Epithelial cell of prostate (primary cell): ENCODE measurements around the gene ZNF618.

Experiments used
- DNase-seq: peaks from one replicate; pipeline ENCODE4 v3.0.0-alpha.2; 2011; ENCODE audit warnings: low read depth, low spot score
- H3K27ac ChIP-seq: fragments of 450-650 bp; 2 replicates; pipeline ENCODE4 v1.5.1; 2017; ENCODE audit warnings: mild to moderate bottlenecking

Gene ZNF618

DNA sequence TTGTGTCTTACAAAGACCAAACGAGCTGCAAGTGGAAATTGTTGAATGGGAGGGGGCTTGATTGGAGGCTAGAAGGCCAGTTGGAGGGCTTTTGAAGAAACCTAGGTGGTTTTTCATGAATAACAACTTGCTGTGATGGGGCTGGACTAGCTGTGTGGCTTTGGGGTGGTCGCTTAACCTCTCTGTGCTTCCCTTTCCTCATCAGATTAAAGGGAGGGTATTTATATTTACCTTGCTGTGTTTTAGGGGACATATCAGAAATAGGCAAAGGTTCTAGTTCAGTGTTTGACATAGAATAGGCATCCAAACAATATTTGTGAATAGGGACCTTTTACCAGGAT, 74.9 kb downstream of the ZNF618 start:
- no peak overlapping the region for H3K27ac ChIP-seq
- DNase-seq, result no peak

DNA sequence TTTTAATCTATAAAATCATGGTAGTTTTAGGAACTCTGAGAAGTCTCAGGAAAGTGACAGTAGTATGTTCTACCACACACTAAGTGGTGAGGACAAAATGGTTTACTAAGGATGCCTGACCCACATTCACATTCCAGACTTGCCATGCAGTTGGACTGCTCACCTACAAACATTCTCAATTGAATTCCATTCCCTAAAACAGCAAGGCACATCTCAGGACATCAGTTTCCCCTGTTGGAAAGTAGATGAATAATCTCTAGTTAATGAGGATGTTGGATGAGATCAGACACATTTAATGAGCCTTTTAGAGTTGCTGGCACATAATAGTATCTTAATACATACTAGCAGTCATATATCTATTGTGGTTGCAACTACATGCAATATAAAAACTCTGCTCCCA, 76.6 kb downstream of the ZNF618 start:
- DNase-seq, result no peak
- no peak overlapping the region for H3K27ac ChIP-seq

DNA sequence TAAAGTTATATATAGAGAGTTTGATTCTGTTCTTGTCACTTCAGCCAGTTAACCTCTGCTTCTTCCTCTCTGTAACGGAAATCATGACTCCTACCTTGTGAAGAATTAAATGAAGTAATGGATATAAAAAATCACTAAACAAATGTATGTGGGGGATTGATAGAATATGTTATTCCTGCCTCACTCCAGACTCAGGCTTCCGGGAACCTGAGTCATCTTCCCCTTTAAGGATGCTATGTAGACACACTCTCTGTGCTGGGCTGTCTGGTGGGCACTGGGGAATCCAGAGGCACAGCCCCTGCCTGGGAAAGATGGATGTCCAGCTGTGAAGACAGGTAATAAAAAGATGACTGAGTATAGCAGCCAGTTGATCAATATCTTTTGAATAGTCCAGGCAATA, 77.4 kb downstream of the ZNF618 start:
- no peak overlapping the region for H3K27ac ChIP-seq
- DNase-seq, result no peak

DNA sequence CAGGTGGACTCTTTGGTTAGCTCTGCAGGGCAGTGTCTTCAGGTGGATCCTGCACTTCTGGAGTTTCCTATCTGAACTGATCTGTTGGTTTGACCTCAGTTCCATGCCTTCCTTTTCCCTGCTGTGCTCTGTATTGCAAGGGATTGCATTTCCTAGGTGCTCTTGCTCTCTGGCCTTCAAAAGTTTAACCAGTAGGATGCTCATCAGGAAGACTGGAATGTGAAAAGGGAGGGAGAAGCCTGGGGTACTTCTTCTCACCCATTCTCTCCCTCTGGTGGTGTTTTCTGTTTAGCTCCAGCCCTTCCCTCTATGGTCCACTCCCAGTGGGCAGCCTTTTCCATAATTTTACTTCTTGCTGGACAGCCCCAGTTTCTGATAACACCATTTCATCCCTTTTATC, 78.5 kb downstream of the ZNF618 start:
- no peak for DNase-seq
- no peak overlapping the region for H3K27ac ChIP-seq

DNA sequence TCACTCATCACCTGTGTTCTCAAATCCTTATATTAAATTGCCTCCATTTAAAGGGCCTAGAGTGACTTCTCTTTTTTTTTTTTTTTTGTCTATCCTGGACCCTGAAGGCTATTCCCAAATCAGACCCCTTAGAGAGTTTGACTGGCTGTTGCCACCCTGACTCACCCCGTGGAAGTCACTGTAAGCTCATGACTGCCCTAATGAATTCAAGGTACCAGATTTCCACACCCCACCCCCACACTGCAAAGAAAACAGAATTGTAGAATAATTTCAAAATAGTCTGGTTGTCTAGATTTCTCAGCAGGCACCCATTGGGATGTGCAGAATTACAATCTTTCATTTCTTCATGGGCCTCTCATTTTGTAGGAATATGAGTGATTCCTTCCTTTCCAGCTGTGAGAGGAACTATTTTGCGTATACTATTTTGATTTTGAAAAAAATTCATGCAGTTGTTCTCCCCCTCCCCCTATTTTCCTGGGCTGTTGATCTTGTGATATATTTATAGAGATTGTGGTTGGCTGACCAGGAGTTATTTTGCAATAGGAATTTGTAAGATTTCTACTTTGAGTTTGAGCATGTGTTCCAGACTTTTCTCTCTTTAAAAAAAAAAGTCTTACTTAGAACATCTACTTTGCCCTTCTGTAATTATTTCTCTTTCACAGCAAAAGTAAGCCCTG, 79.1 kb downstream of the ZNF618 start:
- DNase-seq, result no peak
- no peak overlapping the region for H3K27ac ChIP-seq

DNA sequence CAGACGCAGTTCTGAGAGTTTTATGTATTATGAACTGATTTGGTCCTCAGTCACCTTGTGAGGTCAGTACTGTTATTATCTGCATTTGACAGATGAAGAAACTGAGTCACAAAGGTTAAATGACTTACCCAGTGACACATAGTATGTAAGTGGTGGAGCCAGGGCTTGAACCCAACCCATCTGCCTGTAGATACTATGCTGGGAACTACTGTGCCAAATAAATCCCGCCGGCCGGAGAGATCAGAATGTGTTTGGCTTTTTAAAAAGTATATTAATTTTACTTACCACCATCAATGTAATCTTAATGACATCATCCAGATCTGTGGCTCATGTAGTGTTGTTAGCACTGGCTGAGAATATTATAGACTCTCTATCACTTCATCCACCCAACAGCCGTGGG, 80.8 kb downstream of the ZNF618 start:
- no peak for DNase-seq
- peak overlapping the region; percentile 78 for H3K27ac ChIP-seq

DNA sequence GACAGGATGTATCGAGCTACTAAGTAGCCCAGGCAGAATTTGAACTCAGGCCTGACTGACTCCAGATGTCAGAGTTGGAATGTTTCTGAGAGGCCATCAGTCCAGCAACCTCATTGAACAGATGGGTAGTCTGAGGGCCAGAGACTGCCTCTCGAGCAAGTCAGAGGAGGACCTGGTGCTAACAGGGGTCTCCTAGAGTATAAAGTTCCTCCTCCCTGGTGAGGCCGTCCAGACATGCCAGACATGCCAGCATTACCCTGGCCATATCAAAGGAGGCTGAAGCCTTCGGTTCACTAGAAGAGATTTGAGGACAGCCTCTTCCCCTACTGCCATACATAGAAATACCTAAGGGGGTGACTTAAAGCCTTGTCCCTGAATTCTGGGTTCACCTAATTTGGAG, 81.2 kb downstream of the ZNF618 start:
- DNase-seq, result no peak
- H3K27ac ChIP-seq, result peak overlapping the region; percentile 78

DNA sequence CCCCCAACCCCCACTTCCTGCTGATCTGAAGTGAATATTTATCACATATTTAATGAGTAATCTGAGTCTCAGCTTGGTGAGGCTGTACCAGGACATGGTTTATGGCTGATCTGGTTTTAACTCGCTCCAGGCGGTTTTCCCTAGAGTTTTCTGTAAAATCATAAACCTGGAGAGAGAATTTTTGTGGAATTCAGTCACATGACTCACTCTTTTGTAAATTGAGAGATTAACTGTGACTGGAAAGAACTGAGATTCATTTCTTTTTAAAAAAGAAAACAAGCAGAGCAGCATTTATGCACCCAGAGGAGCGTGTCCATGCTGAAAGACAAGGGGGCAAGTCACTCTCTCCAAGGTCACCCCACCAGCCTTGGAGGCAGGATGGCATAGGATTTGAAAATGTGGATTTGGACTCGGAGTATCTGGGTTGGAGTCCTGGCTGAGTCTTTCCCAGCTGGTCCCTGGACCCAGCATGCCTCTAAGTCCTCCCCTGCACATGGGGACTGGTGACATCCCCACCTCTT, 81.8 kb downstream of the ZNF618 start:
- DNase-seq, result no peak

DNA sequence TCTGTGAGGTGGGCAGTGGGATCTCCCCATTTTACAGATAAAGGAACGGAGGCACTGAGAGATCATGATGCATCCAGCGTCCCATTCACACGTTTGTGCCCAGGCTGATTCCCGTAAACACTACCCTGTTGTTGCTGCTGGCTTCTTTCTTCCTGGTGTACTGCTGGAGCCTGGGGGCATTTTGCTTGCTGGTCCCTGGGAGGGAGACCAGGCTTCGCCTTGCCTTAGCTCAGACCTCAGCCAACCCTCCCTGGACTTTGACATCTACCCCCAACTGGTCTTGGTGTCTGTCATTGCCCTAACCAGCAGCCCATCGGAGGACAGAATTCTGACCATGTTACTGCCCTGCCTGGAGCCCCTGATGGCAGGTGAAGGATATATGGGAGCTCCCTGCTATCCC, 82.4 kb downstream of the ZNF618 start:
- DNase-seq, result no peak
- H3K27ac ChIP-seq, result peak overlapping the region; percentile 78

More for the DNA sequence above, 81.8 kb downstream of the ZNF618 start:
- H3K27ac ChIP-seq, result peak overlapping the region; percentile 78

DNA sequence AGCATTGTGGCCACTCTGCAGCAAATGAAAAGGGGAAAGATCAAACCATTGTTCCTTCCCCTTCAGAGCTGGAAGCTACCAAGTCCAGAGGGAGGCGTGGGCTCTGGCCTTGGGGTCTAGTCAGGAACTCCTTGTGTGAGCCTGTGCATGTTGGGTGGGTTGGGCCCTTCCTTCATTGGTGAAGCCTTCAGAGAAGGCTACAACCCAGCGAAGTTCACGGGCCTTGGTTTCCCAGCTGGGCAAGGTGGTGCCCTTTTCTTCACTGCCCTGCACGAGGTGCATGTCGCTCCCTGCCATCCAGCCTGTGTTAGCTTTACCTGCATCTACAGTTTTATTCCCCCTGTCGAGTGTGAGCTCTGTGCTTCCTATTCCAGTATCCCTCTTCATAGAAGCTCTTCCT, 84.7 kb downstream of the ZNF618 start:
- no peak for DNase-seq
- H3K27ac ChIP-seq, result no peak overlapping the region

DNA sequence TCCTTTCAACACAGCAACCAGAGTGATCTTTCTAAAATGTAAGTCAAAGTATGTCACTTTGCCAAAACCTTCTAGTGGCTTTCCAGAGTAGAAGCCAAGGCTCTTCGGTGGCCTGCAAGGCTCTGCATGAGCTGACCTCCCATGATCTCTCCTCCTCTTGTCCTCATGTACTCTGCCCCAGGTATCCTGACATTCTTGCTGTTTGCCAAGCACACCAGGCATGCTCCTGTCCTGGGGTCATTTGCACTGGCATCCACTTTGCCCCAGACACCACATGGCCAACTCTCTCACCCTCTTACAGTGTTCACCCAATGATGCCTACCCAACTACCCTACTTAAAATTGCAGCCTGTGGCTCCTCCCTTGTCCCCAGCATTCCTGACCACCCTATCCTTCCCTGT, 86.3 kb downstream of the ZNF618 start:
- DNase-seq, result no peak
- H3K27ac ChIP-seq, result no peak overlapping the region

DNA sequence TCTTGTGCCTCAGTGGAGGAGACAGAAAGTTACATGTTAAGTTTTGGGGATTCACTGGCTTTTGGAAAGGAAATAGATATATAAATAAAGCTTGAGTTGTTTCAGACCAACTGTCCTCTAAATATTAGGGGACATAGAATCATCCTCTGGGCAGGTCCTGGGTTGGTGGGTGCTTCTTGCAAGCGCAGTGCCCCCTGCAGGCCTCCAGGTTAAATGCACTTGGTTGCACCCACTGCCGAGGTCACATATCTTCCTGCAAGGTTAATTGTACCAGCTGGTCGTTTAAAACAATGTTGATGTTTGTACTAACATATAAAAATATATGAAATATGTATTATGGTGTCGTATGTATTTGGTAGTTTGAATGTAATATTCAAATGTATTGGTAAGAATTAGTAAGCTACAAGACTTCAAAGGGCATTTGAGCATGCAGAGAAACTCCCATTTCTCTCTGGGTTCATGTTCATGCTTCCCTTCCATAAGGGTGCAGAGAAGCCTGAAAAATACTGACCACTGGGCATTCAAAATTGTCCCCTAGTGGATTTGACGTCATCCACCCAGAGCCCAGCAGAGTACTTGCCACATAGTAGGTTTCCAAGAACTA, 87.0 kb downstream of the ZNF618 start:
- no peak overlapping the region for H3K27ac ChIP-seq
- no peak for DNase-seq

DNA sequence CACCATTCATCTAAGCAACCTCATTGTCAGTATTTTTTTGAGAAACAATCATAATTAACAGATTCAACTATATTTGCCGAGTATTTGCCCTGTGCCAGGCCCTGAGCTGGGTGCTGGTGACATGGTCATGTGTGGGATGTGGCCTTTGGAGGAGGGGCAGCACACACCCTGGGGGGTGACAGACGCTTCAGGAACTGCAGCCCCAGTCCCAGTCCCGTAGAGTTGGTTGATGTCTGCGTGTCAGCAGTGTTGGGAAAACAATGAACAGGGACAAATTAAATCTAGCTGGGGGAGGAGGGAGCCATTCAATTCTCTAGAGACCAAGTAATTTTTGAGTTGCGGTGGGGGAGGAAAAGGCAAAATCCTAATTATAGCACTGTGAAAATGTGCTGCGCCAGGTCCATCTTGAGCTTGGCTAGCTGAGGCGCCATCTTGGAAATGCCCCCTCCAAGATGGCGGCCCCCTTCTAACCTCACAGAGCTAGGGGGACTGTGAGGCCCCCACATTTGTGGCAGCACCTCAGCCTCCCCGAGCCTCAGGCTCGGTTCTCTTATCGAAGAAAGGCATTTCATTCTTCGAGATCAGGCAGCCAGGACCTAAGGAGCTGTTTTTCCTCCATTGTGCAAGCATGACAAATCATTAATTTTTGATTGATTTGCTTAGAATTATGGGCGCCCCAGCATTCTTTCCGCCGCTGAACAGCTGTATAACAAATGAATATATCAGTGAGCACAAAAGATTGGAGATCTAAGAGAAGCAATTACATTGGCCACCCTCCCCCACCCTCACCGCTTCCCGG, 87.8 kb downstream of the ZNF618 start:
- H3K27ac ChIP-seq, result no peak overlapping the region
- no peak for DNase-seq

DNA sequence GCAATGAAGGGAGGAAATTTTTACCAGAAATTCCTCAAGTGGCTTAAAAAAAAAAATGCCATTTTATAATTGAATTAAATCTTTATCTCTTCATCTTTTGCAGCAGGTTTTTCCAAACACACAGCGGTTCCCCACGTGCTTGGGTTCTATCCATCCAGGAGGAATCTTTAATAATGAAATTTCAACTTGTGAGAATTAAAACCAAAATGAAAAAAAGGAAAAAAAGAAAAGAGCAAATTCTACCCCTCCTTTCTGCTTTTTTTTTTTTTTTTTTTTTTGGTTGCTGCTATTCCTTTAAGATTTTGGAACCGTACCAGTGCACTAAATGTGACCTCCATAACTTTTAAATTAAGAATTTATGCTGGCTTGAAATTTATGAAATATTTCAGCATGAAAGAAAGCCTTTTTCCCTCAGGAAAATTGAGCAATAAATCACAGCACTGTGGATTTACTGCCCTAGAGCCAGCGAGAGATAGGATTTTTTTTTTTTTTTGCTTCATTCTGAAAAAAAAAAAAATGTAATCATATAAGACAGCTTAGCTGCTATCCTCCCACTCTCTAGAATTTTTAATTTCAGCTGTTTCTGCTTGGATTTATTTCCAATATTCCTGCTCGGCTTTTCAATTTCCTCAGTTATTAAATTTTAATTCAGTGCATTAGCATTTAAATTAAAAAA, 88.5 kb downstream of the ZNF618 start:
- H3K27ac ChIP-seq, result no peak overlapping the region
- DNase-seq, result no peak

DNA sequence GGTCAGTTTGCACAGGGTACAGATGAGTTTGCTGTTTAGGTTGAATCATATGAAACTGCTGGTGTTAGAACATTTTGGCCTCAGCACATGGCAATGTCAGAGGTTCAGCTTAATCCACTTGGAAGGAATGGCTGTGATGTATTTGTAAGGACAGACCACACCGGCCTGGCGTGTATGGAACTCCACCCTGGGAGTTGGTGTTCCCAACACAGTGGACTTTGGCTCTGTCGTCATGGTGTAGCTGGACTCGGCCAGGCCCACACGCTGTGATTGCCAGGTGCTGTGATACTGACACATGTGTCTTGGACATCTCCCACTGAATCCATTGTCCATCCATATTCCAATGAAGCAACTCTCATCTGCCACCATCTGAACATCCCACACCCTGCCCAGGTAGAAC, 90.3 kb downstream of the ZNF618 start:
- no peak for DNase-seq
- no peak overlapping the region for H3K27ac ChIP-seq

DNA sequence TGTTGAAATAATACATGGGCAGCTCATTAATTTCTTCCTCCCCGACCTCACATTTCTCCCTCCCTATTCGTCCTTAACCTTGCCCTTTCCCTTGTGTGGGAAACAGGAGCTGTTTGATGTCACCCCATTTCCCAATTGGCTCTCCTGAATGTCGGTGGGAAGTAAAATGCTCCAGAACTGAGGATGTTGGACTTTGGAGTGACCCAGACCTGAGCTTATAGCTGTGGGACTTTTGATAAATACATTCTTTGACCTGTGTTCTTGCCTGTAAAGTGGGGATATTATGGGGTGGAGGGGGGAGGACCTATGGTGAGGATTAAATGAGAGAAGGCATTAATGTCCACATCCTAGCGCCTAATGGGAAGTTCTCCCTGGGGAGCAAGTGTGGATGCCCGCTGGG, 91.3 kb downstream of the ZNF618 start:
- no peak for DNase-seq
- H3K27ac ChIP-seq, result no peak overlapping the region

DNA sequence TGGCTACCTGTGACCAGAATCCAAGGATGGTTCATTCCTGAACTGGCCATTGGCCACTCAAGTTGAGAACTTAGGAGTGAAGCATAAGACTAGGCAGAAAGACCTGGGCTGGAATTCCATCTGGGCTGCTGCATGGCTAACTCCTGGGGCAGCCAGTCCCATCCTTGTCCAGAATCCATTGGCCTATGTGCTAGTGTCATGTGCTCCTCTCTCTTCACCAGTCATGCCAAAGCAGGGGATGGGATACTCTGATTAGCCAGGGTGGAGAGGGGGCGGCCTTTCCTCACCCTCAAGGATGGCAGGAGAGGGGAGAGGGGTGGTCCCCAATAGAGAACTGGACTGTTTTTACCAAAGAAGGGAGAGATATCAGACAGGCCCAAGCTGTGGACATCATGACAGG, 93.2 kb downstream of the ZNF618 start:
- H3K27ac ChIP-seq, result no peak overlapping the region
- no peak for DNase-seq

DNA sequence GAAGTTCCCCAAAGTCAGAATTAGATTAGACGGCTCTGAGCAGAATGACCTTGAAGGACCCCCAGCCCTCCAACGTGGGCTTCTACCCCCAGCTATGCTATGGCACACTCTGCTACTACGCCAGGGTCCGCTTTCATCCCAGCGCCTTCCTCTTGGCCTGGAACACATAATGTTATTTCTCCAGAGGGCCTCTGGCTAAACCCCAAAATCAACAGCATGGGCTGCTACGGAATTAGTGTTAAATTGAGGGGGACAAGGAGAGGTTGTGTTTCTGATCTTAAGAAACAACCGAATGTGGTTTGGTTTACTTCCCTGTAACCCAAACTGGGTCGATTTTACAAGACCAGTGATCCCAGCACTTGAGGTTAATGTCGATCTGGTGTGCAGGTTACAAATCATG, 97.1 kb downstream of the ZNF618 start:
- DNase-seq, result no peak
- no peak overlapping the region for H3K27ac ChIP-seq

DNA sequence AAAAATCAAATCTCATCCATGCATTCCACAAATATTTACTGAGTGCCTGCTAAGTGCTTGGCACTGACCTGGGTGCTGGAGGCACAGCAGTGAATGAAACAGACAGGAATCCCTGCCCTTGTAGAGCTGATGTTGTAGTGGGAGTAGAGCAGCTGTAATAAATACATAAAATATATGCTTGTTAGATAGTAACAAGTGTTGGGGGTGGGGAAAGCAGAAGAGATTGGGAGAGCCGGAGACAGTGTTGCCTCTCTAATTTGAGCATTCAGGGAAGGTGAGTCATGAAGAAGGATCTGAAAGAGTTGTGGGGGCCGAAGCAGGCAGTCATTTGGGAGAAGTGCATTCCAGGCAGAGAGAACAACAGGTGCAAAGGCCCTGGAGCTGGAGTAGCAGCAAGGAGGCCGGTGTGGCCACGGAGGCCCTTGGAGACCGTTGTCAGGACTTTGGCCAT, 97.9 kb downstream of the ZNF618 start:
- no peak overlapping the region for H3K27ac ChIP-seq
- DNase-seq, result no peak

DNA sequence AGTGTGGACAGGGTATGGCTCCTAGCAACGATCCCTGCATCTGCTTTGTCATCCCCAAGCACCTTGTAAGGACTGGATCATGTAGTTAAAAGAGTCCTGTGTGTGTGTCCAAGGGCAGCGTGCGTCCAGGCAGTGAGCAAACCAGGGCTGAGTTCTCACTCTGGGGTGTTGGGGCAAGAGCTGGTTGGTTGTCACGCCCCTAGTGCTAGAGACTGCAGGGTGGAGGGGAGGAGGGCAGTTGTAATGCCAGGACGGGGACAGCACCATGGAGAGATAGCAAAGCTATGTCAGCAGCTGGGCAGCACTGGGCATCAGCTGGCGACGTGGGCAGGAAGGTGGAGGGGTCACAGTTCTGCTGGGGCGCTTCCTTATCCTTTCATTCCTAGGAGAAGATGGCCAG, 100.8 kb downstream of the ZNF618 start:
- H3K27ac ChIP-seq, result no peak overlapping the region
- DNase-seq, result no peak
